Activated CD4-positive, alpha-beta T cell treated with anti-CD3 and anti-CD28 coated beads, Interleukin-10, Interleukin-2, amounts not matched to agents 100 ng/mL and 50 ng/mL, durations not matched to agents 16 hours and 8 hours (primary cell): ENCODE results near the gene FAM156A.
"Not testable (repeated sequence)": the region's sequence is repeated elsewhere in the genome, so short reads cannot be mapped to it uniquely, and the experiment has no call there.

Experiments
- DNase-seq: peaks from one replicate; pipeline ENCODE4 v3.0.0-alpha.2; 2020

The FAM156A gene, protein sequence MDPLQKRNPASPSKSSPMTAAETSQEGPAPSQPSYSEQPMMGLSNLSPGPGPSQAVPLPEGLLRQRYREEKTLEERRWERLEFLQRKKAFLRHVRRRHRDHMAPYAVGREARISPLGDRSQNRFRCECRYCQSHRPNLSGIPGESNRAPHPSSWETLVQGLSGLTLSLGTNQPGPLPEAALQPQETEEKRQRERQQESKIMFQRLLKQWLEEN

GRCh38 chrX:52958113-52958959 lies at the start of gene FAM156A:
Gene FAM156A, minus strand, starts transcription at chrX:52958518. Its CDS starts 9,930 bp downstream, at chrX:52948588.
- DNase-seq, result not testable (repeated sequence)

DNA sequence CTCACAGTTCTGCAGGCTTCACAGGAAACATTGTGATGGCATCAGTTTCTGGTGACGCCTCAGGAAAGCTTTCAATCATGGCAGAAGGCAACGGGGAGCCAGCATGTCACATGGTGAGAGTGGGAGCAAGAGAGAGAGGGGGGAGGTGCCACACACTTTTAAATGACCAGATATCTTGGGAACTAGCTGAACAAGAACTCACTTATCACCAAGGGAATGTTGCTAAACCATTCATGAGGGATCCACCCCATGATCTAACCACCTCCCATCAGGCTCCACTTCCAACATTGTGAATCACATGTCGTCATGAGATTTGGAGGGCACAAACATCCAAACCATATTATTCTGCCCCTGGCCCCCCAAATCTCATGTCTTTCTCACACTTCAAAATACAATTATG lies 47.0 kb upstream of the FAM156A start:
- DNase-seq, result no peak

DNA sequence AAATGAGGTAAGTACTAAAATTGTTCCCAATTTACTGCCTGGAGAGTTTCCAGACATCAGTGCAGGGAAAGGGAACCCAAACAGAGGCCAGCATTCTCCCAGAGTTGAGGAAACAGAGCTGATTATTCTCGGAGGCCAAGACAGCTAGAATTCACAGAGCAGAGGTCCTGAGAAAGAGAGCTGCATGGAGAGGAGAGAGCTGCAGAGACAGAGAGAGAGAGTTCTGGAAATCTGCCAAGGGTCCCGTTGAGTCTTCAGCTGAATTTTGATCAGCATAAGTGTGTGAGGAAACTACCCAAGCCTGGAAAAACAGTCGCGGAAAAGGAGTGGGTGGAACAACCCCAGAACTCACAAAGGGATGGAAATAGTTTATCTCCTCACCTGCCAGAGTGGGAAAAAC lies 46.5 kb upstream of the FAM156A start:
- DNase-seq, result no peak

DNA sequence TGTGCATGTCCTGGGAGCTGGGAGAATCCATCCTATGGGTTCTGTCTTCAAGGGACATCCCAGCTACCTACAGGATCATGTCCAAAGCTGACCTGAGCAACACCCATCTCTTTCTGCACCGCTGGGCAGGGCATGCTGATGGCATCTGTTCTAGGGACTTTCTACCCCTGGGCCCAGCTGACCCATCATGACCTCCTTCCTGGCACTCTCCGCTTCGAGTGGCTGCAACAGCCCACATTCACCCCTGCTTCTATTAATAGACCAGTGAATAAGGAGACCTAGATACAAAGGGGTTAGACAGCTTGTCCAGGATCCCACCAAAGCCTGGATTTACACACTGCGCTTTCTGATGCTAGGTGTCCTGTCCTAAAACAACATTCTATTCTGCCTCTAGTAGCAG lies 45.7 kb upstream of the FAM156A start:
- no peak for DNase-seq

DNA sequence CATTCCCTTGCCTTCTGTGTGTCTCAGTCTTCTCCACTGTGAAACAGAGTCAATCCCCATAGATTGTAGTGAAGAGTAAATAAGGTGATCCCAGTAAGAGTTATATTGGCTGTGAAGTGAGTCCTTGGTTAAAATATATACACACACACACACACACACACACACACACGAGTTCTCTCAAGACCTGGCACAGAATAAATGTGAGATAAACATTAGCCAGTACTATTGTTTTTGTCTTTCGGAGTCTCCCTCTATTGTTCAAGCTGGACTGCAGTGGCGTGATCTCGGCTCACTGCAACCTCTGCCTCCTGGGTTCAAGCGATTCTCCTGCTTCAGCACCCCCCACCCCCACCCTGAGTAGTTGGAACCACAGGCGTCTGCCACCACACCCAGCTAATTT lies 44.8 kb upstream of the FAM156A start:
- no peak for DNase-seq

DNA sequence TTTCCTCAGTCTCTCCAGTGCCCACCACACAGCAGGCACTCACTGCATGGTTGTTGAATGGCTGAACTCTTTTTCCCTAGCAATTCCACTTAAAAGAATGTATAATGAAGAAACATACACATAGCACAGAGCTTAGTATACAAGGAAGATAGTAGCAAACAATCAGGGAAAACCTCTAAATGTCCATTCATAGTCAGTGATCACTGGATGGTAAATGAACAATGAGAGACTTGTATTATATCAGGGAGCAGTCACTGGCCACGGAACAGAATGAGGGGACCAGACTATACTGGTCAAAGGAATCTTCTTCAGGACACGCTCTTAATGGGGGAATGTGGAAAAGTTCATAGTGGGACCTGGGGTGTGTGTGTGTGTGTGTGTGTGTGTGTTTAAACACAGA lies 43.6 kb upstream of the FAM156A start:
- DNase-seq, result no peak

DNA sequence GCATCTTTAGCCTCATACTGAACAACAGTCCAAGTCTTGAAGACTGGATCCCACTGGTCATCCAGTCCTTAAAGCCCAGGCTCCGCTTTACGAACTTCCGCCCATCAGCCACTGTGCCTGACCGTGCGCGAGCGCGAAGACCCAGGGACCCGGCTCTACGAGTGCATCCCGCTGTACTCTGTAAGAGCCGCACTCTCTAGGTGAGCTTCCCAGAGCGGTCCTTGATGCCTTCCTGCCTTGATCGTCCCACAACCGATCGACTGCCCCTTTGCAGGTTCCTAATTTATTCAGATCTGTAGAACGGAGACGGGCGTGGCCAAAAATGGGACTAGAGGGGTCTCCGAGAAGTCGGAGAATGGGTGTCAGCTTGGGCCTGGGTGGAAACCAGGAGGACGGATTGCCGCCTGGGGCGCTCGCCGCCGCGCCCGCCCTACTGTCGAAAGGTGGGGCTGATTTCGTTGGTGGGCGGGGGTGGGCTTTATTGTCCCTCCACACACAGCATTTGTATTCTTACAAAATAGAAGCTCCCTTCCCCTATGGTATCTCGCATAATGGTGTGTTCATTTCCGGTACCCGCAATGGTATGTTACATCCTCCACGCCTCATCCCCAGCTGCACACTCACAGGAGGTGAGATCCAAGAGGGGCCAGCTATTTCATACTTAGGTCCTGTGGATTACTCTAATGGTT lies 42.3 kb upstream of the FAM156A start:
- DNase-seq, result no peak

DNA sequence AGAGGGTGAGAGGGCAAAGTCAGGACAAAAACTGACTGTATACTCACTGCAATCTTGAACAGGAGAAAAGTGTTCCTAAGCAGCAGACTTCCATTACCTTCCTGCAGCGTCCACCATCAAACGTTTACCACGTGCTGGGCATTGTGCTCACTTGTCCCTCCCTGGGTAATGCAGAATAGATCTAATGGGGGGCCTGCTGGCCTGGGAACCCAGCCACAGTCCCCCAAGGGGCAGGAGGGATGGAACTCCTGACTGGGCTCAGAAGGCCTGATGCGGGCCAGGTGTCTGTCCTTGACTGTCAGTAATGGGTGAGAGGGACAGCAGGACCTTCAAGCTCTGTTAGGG lies 37.6 kb upstream of the FAM156A start:
- no peak for DNase-seq

- peak; percentile 95 for DNase-seq
These were observed 37.0 kb upstream of the FAM156A start for GRCh38 chrX:52995135-52995986.

DNA sequence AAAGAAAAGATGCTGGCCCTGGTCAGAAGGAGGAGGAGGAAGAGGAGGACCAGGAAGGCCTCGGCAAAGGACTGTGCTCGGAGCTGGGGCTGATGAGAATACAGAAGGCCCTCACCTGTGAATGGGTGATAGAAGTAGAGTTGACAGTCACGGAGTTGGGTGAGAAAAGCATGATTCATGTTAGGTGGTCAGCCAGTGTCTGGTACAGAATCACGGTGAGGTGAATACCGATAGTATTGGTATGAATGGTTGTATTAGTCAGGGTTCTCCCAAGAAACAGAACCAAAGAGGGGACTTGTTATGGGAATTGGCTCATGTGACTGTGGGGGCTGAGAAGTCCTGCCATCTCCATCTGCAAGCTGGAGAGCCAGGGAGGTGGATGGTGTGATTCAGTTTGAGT lies 32.5 kb upstream of the FAM156A start:
- DNase-seq, result peak; percentile 34

DNA sequence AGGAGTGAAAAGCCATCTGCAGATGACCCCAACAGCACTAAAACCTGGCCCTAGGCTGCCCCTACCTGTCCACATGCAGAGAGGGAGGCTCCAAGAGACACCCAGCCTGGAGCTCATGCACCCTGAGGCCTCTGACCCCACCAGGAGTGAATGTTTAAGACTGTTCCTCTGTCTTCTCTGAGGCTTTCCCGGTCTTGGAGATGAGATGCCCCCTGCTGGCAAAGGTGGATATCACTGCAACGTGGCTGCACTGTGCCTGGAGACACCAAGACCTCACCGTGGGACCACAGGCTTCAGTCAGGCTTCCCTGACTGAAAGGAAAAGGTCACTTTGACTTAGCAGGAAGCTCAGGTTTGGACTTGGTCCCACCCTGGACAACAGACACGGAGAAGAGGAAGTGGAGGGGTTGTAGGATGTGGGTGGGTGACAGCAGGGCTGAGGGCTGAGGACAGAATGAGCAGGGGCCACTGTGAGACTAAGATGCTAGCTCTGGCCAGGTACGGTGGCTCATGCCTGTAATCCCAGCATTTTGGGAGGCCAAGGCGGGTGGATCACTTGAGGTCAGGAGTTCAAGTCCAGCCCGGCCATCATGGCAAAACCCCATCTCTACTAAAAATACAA lies 31.8 kb upstream of the FAM156A start:
- DNase-seq, result peak; percentile 78

DNA sequence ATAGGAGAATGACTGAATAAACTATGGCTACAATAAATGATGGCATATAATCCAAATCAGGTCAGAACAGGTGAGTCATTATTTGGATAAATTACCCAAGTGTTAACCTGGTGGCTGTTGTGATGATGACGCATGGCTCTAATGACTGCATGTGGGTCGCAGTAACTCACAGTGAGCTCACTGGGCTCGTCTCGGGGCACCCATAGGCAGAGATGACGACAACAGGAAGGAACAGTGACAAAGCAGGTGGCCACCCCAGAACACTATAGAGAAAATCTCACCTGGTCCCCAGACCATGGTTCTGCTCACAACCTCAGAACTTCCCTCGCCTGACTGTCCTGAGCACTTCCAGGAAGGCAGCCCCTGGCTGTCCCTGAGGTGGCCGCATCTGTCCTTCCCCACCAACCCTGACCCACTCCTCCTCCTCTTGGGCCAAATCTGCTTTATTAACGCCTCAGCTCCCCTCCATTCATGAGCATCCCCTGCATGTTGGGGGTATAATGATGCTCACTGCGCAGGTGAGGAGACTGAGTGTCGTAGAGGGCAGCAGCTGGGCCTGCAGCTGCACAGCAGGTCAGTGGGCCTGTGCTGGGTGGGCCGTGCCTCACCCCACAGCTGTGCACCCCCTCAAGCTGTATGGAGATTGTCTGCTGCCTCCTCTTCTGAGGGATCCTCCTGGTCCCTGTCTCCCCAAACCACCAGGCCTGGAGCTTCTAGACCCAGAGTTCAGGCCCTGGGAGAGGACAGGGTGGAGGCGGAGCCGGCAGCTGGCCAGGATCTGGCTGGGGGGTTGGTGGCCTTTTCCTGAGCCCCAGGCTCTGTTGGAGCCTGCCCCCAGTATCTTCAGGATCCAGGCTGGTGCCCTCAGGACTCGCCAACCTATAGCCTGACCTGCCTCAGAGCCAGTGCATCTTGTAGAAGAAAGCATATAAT lies 30.9 kb upstream of the FAM156A start:
- peak; percentile 33 for DNase-seq

DNA sequence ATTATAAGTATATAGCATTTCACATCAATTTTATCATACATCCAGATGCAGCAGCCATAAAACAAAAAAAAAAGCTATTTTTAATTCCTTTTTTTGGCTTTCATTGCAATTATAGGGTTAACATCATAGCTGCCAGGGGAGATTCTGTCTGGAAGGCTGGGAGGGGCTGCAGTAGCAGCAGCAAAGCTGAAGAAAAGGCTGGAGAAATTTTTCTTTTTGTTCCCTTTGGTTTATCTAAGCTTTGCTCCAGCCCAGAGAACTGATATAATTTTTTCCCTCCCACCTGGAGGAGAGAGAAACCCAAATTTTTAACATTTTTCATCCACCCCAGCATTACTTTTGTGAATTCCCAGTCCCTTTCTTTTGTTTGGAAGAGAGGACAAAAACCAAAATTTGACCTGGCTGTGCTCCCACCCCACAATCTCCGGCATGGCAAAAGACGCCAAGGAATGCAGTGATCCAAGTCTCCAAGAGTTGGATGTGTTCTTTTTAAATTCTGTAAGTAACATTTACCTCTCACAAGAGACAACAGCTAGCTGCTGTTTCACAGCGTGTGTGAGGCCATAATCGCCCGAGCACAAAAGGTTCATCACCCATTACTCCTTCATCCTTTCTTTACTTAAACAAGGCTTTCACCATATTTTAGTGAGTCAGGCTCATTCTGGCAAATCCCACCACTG lies 25.1 kb upstream of the FAM156A start:
- DNase-seq, result no peak

- DNase-seq, result no peak
These were observed 21.7 kb upstream of the FAM156A start for GRCh38 chrX:52979993-52980392.

DNA sequence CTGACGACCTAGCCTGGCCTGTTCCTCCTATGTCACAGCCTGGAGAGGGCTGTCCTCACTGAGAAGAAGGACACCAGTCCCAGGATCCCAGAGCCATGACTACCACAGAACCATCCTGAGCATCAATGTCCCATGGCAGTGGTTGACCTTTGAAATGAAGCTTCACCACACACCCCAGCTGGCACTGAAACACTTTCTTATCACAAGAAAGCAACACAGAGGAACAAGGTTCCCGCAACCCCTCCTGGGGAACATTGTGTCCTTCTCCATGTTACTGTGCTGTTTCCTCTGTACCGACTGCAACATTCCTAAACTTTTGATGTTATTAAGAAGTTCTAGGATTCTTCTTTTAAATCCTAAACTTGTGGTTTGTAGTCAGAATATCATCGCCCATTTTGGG lies 21.2 kb upstream of the FAM156A start:
- DNase-seq, result no peak

- DNase-seq, result no peak
These were observed 19.6 kb upstream of the FAM156A start for GRCh38 chrX:52977953-52978352.

DNA sequence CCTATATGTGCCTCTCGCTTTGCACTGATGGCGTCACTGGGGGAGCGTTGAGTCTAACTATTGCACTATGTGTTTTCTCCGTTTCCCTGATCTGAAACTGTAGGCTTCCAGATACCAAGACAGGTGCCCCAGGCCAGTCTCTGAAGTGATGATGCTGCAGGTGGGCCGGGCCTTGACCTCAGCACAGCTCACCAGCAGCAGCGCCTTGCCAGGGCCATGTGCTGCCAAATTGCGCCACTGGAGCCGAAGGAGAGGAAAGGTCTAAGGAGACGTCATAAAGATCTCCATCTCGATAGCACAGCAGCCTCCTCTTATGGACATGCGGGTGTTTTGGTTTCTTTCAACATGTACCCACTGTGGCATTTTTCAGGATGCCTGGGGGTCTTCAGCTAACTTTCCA lies 17.3 kb upstream of the FAM156A start:
- DNase-seq, result not testable (repeated sequence)

- not testable (repeated sequence) for DNase-seq
These were observed 16.1 kb upstream of the FAM156A start for GRCh38 chrX:52974336-52974992.

GRCh38 chrX:52967922-52968321 lies 9.6 kb upstream of the FAM156A start:
- not testable (repeated sequence) for DNase-seq
